DMS53 (cell line): ENCODE data around the gene VGLL2.

Experiments
- DNase-seq: peaks from one replicate; lab custom pipeline; 2025; lab: John Stamatoyannopoulos, UW

Gene VGLL2, protein sequence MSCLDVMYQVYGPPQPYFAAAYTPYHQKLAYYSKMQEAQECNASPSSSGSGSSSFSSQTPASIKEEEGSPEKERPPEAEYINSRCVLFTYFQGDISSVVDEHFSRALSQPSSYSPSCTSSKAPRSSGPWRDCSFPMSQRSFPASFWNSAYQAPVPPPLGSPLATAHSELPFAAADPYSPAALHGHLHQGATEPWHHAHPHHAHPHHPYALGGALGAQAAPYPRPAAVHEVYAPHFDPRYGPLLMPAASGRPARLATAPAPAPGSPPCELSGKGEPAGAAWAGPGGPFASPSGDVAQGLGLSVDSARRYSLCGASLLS

DNA sequence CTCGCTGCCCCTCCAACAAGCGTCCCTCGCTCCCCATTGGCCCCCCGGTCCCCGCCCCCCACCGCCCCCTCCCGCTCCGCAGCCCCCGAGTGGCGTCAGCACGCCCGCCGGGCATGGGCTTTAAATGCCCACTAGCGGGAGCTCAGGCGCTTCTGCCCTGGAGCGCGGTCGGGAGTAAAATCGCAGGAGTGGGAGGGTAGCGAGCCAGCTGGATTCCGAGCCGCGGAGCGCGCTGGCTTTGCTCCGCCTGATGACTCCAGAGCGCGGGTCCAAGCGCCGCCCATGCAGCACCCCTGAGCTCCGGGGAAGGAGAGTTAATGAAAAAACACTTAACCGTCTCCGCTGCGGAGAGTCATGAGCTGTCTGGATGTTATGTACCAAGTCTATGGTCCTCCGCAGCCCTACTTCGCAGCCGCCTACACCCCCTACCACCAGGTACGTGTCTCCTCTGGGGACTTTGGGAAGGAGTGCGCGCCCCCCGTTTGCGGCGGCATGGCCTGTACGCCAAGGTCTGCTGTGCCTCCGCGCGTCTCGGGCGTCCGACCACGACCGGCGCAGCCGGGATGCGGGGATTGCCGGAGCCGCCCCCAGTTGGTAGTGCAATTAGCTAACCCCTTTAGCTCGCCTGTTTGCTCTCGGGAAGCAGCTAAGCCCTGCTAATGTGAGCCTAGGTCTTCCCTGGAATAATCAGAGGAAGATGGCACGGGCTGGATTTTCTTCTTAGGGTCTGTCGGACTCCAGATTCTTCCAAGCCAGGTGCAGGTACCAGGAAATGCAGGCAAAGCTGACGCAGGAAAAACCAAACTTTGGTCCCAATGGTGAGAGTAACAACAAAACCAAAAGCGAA, at the start of gene VGLL2:
Gene VGLL2 (plus strand): TSS at position 149 of the 847 bp plus-strand sequence. CDS start 206 bp downstream, at position 355.
- peak; percentile 79 for DNase-seq

DNA sequence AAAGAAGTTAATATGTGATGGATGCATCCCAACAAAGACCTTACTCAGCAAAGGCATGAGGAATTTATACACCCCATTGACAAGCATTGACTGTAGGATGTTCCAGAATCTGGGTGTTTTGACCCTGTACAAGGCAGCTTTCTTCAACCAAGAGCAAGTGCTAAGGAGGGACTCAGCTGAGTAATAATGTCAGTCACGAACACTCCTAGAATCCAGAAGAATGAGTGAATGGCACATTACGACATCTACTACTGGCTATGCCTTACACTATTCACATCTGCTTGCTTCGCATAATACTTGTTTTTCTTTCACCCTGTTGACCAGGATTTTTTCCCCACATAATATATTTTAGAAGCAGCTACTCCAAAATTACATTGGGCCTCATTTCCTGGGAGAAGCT, 42.5 kb upstream of the VGLL2 start:
- no peak for DNase-seq

DNA sequence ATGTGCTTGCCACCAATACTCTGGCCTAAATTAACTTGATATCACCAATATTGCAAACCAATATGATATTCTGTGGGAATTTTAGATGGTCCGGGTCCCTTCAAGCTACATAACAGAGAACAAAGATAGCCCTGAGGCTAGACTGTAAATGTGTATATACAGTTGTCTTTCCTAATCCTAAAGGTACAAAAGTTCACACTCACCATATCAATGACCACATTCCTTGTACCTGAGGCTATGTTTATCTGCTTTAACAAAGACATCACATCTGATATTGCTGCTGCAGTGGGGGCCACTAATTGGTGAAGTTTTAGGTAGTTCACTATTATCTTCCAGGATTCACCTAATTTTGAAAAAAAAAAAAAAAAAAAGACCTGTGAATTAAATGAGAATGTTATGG, 38.6 kb upstream of the VGLL2 start:
- DNase-seq, result no peak

DNA sequence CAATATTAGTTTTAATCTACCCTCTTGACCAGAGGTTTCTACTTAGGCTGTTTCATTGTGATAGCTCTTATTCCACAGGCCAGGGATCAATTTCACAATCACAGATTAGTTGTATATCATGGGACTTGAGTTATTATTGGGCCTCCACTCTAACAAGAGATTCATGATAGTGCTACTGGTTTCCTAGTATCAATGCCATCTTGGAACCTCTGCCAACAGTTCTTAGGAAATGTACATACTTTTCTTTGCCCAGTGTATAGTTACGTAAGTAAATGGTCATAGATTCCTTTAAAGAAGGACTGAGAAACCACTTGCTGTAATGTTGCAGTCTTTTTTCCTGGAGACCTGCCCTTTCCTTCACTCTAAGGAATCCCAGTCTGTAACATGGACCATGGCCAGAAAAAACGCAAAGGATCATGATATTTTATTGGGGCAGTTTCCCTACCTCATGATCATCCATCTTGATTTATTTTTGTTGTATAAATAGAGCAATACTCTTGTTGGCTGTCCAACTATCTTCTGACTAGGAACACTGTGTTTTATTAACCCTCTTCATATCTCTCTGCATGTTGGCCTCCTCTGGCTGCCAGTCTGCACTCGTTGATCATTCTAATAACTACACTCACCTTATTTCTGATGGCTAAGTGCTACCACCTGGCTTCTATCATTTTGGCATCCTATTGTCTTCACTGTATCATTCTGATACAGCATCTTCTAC, 38.0 kb upstream of the VGLL2 start:
- DNase-seq, result no peak

DNA sequence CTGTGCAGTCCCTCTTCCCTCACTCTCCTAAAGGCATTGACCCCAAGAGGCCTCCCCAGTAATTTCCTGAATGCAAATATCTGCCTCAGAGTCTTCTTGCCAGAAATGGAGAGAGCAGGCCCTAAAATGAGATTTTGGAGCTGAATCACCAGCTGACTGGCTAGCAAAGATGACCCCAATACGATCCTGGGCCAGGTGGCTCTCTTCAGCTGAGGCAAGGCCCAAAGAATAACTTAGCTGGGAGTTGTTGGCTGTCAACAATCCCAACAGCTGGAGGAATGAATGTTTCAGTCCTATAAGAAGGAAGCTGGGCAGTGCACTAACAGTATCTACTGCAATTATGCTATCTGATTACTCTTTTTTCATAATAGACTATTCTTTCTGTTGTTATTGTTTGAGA, 37.2 kb upstream of the VGLL2 start:
- no peak for DNase-seq

DNA sequence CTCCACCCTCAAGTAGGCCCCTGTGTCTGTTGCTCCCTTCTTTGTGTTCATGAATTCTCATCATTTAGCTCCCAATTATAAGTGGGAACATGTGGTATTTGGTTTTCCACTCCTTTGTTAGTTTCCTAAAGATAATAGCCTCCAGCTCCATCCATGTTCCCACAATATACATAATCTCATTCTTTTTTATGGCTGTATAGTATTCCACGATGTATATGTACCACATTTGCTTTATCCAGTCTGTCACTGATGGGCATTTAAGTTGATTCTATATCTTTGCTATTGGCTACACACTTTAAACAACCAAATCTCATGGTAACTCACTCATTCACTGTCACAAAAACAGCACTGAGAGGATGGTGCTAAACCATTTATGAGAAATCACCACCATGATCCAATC, 35.5 kb upstream of the VGLL2 start:
- DNase-seq, result no peak

DNA sequence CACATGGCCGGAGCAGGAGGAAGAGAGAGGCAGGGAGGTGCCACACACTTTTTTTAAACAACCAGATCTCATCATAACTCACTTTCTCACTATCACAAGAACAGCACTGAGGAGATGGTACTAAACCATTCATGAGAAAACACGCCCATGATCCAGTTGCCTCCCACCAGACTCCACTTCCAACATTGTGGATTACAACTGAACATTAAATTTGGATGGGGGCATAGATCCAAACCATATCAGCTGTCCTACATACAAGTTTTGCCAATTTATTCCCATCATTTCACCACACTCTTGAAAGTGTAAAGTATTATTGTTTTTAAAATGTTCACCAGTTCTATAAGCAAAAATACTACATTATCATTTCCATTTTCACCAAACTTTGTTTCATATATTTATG, 33.9 kb upstream of the VGLL2 start:
- no peak for DNase-seq

DNA sequence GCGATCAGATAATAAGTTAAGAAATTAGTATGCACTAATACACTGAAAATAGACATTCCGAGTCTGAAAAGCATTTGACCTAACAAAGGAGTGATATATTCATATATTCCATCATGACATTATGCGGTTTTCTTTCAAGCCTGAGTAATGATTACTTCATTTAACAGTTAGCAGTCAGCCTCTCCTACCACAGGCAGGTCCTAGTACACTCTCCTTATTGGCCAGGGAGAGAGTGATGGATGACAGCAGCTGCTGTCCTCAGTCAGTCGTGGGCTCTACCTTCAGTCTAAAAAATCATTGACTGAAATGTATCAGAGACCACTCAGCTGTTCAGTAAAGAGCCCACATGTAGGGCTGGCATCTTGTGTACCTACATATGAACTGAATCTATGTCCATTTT, 33.2 kb upstream of the VGLL2 start:
- no peak for DNase-seq

DNA sequence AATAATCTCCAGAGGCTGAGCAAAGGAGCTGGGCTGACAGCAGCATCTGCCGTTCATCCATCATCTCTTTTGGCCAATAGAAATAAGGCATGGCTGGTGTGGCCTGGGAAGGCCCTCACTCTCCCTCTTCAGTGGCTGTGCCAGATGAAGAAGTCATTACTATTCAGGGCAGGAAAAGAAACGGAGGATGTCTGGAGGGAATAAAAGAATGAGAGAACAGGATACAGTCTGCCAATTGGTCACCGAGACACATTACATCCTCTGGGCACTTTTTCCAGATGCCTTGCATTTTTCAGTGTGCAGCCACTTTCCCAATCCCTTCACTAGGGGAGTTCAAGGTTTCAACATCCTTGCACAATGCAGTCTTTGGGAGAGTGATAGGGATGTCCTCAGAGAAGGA, 32.2 kb upstream of the VGLL2 start:
- DNase-seq, result no peak

DNA sequence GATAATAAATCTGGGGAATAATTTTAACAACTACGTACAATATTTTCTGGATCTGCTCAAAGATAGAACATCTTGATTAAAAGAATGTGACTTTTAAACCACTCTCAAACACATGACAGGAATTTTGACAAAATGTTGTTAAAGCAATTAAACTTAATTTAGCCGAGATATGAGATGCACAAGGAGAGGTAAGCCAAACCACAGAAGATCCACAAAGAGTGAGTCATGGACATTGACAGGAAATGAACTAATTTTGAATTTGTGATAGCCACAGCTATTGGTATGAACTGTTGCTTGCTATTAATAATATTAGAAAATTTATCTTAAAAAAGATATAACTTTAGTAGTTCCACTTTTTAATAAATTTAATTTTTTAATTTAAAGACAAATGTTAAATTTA, 27.8 kb upstream of the VGLL2 start:
- no peak for DNase-seq

DNA sequence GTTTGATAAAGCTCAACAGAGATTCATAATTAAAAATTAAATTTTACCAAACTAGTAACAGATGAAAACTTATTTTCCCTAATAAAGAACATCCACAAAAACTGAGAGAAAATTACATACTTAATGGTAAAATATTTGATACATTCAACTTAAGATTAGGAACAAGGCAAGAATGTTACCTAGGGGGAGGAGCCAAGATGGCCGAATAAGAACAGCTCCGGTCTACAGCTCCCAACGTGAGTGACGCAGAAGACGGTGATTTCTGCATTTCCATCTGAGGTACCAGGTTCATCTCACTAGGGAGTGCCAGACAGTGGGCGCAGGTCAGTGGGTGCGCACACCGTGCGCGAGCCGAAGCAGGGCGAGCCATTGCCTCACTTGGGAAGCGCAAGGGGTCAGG, 20.8 kb upstream of the VGLL2 start:
- DNase-seq, result peak; percentile 53

DNA sequence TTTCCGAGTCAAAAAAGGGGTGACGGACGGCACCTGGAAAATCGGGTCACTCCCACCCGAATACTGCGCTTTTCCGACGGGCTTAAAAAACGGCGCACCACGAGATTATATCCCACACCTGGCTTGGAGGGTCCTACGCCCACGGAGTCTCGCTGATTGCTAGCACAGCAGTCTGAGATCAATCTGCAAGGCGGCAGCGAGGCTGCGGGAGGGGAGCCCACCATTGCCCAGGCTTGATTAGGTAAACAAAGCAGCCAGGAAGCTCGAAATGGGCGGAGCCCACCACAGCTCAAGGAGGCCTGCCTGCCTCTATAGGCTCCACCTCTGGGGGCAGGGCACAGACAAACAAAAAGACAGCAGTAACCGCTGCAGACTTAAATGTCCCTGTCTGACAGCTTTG, 20.4 kb upstream of the VGLL2 start:
- peak; percentile 73 for DNase-seq

DNA sequence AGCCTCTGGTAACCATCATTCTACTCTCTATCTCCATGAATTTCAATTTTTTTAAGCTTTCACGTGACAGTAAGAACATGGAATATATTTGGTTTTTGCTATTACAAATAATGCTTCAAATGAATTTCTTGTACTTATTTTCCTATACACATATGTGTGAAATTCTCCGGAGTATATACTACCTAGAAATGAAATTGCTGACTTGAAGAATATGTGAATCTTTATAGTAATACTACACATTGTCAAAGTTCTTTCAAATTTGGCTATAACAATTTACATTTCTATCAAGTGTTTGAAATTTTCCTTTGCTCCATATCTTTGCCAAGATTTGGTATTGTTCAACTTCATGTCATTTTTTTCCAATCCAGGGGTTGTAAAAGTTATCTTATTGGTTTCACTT, 11.6 kb upstream of the VGLL2 start:
- DNase-seq, result no peak

DNA sequence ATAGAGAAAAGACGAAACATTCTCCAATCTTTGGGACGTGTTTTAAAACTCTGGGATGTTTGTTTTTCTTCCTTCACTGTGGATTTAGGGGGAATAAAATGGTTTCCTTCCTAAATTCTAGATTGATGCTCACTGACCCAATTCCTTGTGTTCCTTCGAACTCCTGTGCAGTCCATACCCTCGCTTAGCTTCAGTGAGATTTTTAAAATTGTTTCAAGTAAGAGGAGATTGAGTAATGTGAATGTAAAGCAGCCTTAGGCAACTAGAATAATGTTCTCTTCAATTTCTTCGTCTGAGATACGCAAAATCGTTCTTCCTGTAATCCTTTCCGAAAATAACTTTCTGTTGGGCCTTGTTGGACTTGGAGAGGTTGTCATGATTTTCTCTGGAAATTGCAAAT, 2.6 kb upstream of the VGLL2 start:
- DNase-seq, result no peak

DNA sequence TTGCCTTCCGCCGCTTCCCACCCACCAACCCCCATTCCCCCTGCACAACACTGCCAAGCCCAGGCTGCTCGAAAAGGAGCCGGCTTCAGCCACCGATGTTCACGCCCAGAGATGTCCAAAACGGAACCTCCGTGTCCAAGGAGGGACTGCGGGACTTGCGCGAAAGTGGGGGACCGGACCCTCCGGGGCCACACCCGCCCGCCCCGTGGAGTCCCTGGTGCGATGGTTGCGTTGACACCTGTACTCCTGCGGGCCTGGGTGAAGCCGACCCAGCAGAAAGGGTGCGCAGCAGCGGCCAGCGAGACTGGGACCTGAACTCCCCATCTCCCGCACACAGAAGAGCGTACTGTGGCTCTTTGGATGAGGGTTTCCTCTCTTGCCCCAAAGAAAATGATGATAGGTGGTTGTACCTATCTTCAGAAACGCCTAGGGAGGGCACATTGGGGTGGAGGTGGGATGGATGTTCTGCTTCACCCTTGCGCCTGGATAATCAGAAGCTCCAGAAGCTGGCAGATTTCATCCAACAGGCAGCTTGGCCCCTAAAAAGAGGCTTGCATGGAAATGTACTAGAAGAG, 1.9 kb upstream of the VGLL2 start:
- no peak for DNase-seq

DNA sequence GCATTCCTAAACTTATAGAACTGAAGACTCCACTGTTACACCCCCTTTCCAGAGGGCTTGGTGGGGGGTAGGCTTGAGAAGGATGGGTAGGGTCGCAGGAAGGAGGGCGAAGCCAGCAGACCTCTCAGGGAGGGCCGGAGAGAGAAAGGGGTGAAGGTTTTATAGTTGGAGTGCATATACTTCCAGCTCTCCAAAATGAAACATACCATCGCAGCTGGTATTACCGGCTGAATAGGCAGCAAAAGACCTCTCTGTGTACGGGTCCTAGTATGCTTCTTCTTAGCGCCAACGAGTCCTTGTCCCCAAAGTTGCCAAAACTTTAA, 1.0 kb upstream of the VGLL2 start:
- DNase-seq, result no peak

DNA sequence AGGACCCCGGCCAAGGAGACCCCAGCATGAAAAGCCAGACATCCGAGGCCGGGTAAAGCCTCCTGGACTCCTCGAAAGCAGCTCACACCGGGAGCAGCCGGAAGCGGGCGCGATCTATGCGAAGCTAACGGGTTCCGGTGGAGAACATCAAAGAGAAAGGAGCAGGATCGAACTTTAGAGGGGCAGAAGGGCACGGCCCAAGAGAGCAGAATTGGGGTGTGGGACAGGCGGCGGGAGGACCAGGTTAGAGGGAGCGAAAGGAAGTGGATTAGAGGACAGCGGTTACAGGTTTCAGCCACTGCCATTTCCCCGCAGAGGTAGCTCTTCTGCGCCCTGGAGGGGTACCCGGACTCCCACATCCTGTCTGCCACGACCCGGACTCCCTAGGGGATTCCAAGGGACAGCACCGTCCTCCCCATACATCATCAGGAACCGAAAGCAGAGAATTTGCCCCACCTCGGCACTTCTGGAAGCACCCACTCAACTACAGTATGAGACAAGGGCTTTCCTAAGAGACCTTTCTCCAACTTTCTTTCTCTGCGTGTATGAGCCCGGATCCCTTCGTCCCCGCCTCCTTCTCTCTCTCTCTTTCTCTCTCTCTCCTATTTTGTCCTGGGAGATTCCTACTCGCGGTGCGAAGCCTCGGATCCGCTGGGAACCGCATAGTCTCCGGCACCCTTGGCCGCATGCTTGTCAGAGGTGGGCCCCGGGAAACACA, 507 bp upstream of the VGLL2 start:
- DNase-seq, result peak; percentile 74

DNA sequence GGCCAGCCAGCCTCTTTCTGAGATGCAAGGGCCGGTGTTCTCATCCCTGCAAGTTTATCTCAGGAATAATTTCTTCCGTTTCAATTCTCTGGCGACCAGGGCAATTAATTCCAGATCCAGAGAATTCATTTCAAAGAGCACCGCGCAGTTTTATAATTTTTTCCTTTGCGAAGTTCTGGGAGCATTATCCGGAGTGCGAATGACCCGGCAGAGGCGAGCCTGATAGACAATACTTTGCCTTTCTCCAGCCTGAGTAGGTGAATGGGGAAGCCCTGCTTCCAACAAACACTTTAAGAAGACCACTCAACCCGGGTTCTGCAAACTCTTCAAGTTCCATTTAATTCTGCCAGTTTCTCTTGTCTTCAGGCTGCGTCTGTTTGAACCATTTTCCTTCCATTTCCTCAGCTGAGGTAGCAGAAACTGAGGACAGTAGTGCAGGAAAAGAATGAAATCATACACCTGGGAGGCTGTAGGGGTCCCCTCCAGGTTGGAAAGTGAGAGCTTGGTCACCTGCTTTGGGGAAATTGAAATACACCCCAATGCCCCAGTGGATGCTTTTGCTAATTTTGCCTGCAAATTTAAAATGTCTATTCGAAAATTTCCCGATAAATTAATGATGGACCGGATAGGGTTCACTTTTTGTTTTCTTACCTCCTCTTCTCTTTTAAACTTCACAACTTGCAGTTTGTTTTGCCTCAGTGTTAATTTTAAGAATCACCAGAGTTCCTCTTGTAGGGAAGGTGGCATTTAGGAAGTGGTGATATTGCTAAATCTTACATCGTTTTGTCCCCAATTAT, 1.1 kb downstream of the VGLL2 start:
- no peak for DNase-seq

DNA sequence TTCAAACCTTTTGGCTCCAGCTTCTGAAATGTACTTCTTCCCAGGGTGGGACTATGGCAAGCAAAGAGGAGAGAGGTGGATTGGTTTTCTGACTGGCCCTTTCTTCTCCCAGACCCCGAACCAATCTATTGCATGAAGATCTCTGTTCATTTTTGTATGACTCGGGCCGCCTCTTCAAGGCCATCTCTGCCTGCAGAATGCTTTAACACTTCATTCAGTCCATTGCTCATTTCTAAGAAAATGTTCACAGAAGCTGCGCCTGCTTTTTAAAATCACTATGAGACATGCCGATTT, 1.6 kb downstream of the VGLL2 start:
- DNase-seq, result no peak

DNA sequence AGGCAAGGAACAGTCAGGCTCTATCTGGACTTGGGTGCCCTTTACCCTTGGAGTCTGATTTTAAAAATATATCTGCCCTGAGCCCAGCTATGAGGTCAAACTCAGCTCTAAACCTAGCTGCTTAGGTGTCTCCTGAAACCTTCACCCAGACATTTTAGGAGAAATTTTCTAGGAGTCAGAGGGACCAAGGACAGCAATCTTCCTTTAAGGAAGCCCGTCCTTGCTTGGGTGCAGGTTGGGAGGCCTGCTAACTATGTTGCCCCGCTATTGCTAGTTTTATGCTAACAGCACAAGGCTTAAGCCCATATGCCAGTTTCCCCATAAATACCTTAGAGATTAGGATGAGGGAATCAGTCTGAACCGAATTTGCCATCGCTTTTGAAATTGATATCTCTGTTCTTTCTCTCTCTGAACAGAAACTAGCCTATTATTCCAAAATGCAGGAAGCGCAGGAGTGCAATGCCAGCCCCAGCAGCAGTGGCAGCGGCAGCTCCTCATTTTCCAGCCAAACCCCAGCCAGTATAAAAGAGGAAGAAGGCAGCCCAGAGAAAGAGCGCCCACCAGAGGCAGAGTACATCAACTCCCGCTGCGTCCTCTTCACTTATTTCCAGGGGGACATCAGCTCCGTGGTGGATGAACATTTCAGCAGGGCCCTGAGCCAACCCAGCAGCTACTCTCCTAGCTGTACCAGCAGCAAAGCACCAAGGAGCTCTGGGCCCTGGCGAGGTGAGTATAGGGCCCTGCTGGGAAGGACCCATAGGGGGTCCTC, 2.6 kb downstream of the VGLL2 start:
- DNase-seq, result no peak

DNA sequence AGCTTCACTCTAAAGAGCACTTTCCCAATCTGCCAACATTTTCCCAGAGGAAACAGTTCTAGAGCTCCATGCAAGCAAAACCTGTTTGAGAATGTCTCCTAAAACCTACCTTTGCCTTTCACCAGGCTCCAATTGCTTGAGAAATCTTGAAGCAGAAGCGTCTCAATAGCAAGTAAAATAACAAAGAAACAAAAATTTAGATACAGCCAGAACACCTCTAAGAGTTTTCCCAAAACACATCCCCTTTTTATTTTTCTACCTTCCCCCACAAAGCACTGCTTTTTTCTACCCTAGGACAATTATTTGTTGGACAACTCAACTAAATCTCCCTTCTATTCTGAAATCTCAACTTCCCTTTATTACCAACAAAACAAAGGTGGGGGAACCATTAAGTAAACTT, 3.6 kb downstream of the VGLL2 start:
- DNase-seq, result no peak
